Kidney epithelial cell (primary cell): Measurements from ENCODE around the gene PRR19. TPM values are rescaled to one million over a fixed set of nuclear protein-coding genes. Genes with fewer than 3 reads are reported as not detected.

ENCODE experiments used
- DNase-seq: peaks from one replicate; pipeline ENCODE4 v3.0.0-alpha.2; 2010; ENCODE audit warnings: low read depth
- H3K27me3 ChIP-seq: 2 replicates; pipeline ENCODE4 v1.6.0; 2011; ENCODE audit warnings: low read length; ENCODE audit not compliant: control insufficient read depth, insufficient read depth
- H3K36me3 ChIP-seq: 2 replicates; pipeline ENCODE4 v1.5.1; 2011; ENCODE audit warnings: low read length; ENCODE audit not compliant: control insufficient read depth, insufficient read depth
- H3K4me3 ChIP-seq: 2 replicates; pipeline ENCODE4 v1.5.1; 2011; ENCODE audit warnings: low read depth, mild to moderate bottlenecking, control low read depth, low read length
- CTCF ChIP-seq: IDR thresholded peaks from 2 replicates; pipeline ENCODE4 v1.5.1; 2011; ENCODE audit warnings: mild to moderate bottlenecking, moderate library complexity, low read length, control low read depth, inconsistent platforms; ENCODE audit not compliant: insufficient read depth, poor library complexity, severe bottlenecking
- total RNA-seq: library from RNA; depleted of rRNA; stranded (reverse); fragments of >200 nt; gene quantifications from 2 replicates; pipeline ENCODE4 v1.2.3, GENCODE V29; 2015

PRR19 gene
- total RNA-seq, 1 donor from 2014 or later = 0.92 TPM

DNA sequence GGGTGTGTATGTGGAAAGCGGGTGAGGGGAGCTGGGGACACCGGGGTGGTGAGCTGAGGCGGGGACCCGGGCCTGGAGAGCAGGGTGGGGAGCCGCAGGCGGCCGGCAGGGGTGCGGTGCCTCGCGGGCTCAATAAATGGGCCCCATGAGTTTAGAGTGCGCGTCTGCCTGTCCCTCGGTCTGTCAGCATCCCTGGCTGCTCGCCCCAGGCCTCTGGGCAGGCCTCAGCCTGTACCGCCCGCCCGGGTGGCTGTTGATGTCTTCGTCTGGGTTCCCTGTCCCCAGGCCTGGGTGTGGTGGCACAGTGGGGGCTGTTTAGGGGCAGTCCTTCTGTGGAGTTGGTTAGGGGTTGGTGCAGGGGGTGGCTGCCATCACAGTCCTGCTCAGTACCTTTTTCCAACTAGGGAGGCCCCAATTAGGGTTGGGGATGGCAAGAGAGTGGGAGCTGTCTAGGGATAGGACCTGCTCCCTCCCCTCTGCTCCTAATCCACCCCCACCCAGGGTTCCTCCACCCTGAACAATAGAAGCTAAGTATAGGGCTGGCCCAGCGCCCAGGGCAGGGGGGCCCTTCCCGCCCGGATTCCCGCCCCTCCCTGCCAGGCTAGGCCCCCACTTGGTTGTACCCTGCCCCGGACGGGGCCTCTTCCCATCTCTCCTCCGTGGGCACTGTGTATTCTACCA is 20.6 kb upstream of the PRR19 start:
- peak overlapping the region; percentile 62 for H3K4me3 ChIP-seq
- no peaks in the 10 kb centered on the region for H3K27me3 ChIP-seq
- DNase-seq = no peak
- H3K36me3 ChIP-seq = no peaks in the 10 kb centered on the region
- no peak for TF ChIP-seq CTCF

GRCh38 chr19:42281827-42282762 is 19.8 kb upstream of the PRR19 start:
- no peak for DNase-seq
- no peaks in the 10 kb centered on the region for H3K27me3 ChIP-seq
- no peaks in the 10 kb centered on the region for H3K36me3 ChIP-seq
- H3K4me3 ChIP-seq = peak overlapping the region; percentile 3
- no peak for TF ChIP-seq CTCF

GRCh38 chr19:42282819-42283187 is 19.1 kb upstream of the PRR19 start:
- Histone ChIP-seq H3K4me3 (no peak overlapping the region), H3K36me3 (peaks cover 1% of the 10 kb centered on the region), H3K27me3 (no peaks in the 10 kb centered on the region)
- DNase-seq = no peak
- TF ChIP-seq CTCF = no peak

GRCh38 chr19:42283188-42284065 is 18.5 kb upstream of the PRR19 start:
- H3K36me3 ChIP-seq = peaks cover 1% of the 10 kb centered on the region
- H3K4me3 ChIP-seq = peak overlapping the region; percentile 62
- DNase-seq = no peak
- no peak for TF ChIP-seq CTCF
- no peaks in the 10 kb centered on the region for H3K27me3 ChIP-seq

- TF ChIP-seq CTCF = no peak
- Histone ChIP-seq H3K27me3 (no peaks in the 10 kb centered on the region), H3K36me3 (peaks cover 1% of the 10 kb centered on the region), H3K4me3 (peak overlapping the region; percentile 62)
- DNase-seq = no peak
Measured at GRCh38 chr19:42284066-42284501, 17.8 kb upstream of the PRR19 start.
